22Rv1 (cell line): ENCODE data around the gene EFCAB5.

Experiments used
- ZFX ChIP-seq: fragments of 450-650 bp; IDR thresholded peaks from 2 replicates; pipeline ENCODE4 v1.6.1; 2017; ENCODE audit warnings: antibody characterized with exemption, borderline replicate concordance
- TF ChIP-seq, protein P1 (sequence below): fragments of 450-650 bp; IDR thresholded peaks from 2 replicates; pipeline ENCODE4 v1.5.1; 2017; ENCODE audit warnings: mild to moderate bottlenecking

DNA sequence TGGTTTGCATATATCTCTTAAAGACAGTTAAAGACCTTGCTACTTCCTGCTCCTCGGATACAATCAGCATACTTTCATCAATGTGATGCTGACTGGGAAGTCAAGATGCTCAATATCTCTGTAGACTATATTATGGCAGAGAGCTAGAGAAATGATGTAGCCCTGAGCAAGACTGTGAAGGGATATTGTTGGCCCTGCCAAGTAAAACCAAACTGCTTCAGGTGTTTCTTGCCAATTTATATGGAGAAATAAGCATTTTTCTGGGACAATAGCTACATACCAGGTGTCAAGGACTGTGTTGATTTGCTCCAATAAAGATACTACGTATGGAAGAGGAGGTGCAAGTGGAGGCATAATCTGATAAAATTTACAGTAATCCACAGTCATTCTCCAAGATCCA, 4.7 kb upstream of the EFCAB5 start:
- TF ChIP-seq, protein P1, sequence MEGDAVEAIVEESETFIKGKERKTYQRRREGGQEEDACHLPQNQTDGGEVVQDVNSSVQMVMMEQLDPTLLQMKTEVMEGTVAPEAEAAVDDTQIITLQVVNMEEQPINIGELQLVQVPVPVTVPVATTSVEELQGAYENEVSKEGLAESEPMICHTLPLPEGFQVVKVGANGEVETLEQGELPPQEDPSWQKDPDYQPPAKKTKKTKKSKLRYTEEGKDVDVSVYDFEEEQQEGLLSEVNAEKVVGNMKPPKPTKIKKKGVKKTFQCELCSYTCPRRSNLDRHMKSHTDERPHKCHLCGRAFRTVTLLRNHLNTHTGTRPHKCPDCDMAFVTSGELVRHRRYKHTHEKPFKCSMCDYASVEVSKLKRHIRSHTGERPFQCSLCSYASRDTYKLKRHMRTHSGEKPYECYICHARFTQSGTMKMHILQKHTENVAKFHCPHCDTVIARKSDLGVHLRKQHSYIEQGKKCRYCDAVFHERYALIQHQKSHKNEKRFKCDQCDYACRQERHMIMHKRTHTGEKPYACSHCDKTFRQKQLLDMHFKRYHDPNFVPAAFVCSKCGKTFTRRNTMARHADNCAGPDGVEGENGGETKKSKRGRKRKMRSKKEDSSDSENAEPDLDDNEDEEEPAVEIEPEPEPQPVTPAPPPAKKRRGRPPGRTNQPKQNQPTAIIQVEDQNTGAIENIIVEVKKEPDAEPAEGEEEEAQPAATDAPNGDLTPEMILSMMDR: no peak
- TF ChIP-seq ZFX: no peak
